Body of pancreas (tissue), 4 donors: Measurements from ENCODE around the gene PPP1R2B. TPM values are rescaled to one million over a fixed set of nuclear protein-coding genes. Genes with fewer than 3 reads are reported as not detected.

ENCODE experiments used
- ATAC-seq: fragments of 150-250 bp; one replicate; pipeline ENCODE4 v1.9.1; 2016
- DNase-seq, 4 donors: peaks; one replicate each; pipeline ENCODE4 v3.0.0-alpha.2; 2019
- H3K27ac ChIP-seq, 4 donors: fragments of 200-600 bp; sonication (generic); 1 replicate in 3 of 4; 2 replicates in 1 of 4; pipeline versions ENCODE4 v1.5.1 to v1.6.1; 2016 to 2019; ENCODE audit warnings: mild to moderate bottlenecking in 1 of 4, mixed read lengths in 1 of 4, moderate library complexity in 1 of 4
- H3K27me3 ChIP-seq, 2 donors: fragments of 200-600 bp; sonication (generic); one replicate each; pipeline ENCODE4 v1.6.0; 2016; ENCODE audit warnings: mild to moderate bottlenecking in 1 of 2
- H3K36me3 ChIP-seq, 2 donors: fragments of 200-600 bp; sonication (generic); replicated peaks in 1 of 2; 2 replicates each; pipeline ENCODE4 v1.5.1; 2016; ENCODE audit warnings: low read depth in 2 of 2; ENCODE audit not compliant: insufficient read depth in 1 of 2
- H3K4me1 ChIP-seq: fragments of 200-600 bp; sonication (generic); one replicate; pipeline ENCODE4 v1.6.0; 2016
- H3K4me3 ChIP-seq, 2 donors: fragments of 200-600 bp; sonication (generic); 1 replicate in 1 of 2; 2 replicates in 1 of 2; pipeline ENCODE4 v1.5.1; 2016 to 2019
- H3K9me3 ChIP-seq, 3 donors: fragments of 200-600 bp; sonication (generic); 1 replicate in 2 of 3; 2 replicates in 1 of 3; pipeline ENCODE4 v1.5.1; 2016
- POLR2A ChIP-seq, 3 donors: fragments of 450-650 bp; IDR thresholded peaks; one replicate each; pipeline ENCODE4 v1.6.1; 2016; ENCODE audit warnings: antibody characterized with exemption in 3 of 3, mild to moderate bottlenecking in 2 of 3
- WGBS, 2 donors: methylation state at CpG; one replicate each; pipeline ENCODE4 v1.1.5; 2017; 5-methylcytosine and 5-hydroxymethylcytosine counted together
- intact Hi-C: fragments of 100-400 bp; cut with DNase I; formaldehyde crosslinking; loops from one replicate; pipeline ENCODE4 v1.15.1; 2023
- total RNA-seq, 2 donors: library from RNA; depleted of rRNA; stranded (reverse); fragments of >200 nt; gene quantifications; one replicate each; pipeline ENCODE4 v1.1.0, GENCODE V29; 2016
- TF ChIP-seq, protein P1 (sequence below), 7 experiments: fragments of 450-650 bp in 4 of 7; fragments of 200-600 bp in 3 of 7; sonication (generic) in 3 of 7; IDR thresholded peaks; one replicate each; pipeline ENCODE4 v1.5.1; 2016 to 2019; ENCODE audit warnings: antibody characterized with exemption in 7 of 7

Gene PPP1R2B
- total RNA-seq: not detected

DNA sequence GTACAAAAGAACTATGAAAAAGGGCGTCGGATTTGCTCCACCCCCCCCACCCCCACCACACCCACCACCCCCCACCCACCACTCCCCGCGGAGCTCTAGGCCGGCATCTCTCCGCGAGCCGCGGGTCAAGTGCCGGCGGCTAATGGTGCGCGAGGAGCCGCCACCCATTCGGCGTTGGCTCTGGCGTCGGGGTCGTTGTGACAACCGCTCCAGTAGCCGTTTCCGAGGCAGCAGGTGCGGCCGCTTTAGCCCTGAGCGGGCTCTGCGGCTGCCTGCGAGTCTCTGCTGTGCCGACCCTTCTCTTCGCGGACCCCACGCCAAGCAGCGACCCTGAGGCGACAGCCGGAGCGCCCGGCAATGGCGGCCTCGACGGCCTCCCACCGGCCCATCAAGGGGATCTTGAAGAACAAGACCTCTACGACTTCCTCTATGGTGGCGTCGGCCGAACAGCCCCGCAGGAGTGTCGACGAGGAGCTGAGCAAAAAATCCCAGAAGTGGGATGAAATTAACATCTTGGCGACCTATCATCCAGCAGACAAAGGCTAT, at the start of gene PPP1R2B:
TSS of gene PPP1R2B (plus strand) at position 90 of the 546 bp plus-strand sequence. CDS start at position 358, 268 bp downstream.
- H3K4me3 ChIP-seq: no peak within 1 kb of the TSS
- no peaks in the 10 kb centered on the region for H3K4me1 ChIP-seq
- peaks cover 0 to 5% (median 0%) of the 10 kb centered on the region in 3 donors for H3K9me3 ChIP-seq
- DNase-seq (no peak), ATAC-seq (no peak)
- H3K27ac ChIP-seq: no peak within 1 kb of the TSS
- H3K36me3 ChIP-seq: no peaks in the 10 kb centered on the region
- H3K27me3 ChIP-seq: no peaks in the 10 kb centered on the region
- no peak for TF ChIP-seq POLR2A (IDR thresholded peaks at IDR 0.05)
- TF ChIP-seq, protein P1, sequence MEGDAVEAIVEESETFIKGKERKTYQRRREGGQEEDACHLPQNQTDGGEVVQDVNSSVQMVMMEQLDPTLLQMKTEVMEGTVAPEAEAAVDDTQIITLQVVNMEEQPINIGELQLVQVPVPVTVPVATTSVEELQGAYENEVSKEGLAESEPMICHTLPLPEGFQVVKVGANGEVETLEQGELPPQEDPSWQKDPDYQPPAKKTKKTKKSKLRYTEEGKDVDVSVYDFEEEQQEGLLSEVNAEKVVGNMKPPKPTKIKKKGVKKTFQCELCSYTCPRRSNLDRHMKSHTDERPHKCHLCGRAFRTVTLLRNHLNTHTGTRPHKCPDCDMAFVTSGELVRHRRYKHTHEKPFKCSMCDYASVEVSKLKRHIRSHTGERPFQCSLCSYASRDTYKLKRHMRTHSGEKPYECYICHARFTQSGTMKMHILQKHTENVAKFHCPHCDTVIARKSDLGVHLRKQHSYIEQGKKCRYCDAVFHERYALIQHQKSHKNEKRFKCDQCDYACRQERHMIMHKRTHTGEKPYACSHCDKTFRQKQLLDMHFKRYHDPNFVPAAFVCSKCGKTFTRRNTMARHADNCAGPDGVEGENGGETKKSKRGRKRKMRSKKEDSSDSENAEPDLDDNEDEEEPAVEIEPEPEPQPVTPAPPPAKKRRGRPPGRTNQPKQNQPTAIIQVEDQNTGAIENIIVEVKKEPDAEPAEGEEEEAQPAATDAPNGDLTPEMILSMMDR (IDR thresholded peaks at IDR 0.05): no peak
- intact Hi-C loops: no loop called here
- 52 to 55% methylated on average over 32 to 45 of the region's 48 CpGs for WGBS, 2 donors

DNA sequence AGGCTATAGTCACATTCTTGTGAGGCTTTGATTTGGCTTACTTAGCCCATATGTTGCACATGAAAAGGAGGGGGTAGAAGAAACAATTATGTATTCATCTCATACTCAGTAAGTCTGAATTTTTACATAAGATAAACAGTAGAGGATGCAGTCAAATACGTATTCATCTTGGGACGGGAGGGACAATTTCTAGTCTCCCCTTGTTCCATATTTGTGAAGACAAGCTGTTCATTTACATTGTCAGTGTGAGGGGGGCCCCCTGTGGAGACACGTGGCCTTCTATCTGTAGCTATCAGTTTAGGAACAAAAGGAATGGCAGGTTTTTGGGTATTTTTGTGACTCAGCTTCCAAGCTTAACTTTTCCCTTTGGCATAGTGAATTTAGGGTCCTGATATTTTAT, 49.2 kb upstream of the PPP1R2B start:
- intact Hi-C loops: no loop called here
- TF ChIP-seq POLR2A (IDR thresholded peaks at IDR 0.05): no peak
- TF ChIP-seq, protein P1 (IDR thresholded peaks at IDR 0.05): no peak
- H3K36me3 ChIP-seq: no peaks in the 10 kb centered on the region
- WGBS, 2 donors: 77 to 80% methylated on average over 3 of the region's 3 CpGs
- H3K27ac ChIP-seq: no peak overlapping the region
- no peaks in the 10 kb centered on the region for H3K9me3 ChIP-seq
- peaks cover 12% of the 10 kb centered on the region for H3K4me1 ChIP-seq
- H3K27me3 ChIP-seq: no peaks in the 10 kb centered on the region
- ATAC-seq (no peak), DNase-seq (no peak)
- H3K4me3 ChIP-seq: no peak overlapping the region

DNA sequence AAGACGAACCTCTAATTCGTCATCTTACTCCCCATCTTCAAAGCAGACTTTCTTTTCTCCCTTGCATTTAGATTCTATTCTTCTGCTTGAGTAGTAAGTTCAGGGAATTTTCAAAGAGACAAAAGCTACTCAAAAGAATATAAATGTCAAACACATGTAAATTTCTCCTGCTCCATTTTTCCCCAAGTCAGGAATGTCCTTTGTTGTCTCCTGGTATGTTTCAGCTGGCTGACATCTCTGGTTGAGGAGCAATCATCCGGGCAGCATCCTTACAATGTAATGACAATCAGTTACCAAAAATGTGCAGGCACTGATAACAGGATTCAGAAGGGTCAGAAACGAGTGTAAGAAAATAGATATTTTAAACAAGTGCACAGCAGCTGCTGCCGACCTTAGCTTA, 47.6 kb upstream of the PPP1R2B start:
- Histone ChIP-seq H3K36me3 (no peaks in the 10 kb centered on the region), H3K4me3 (no peak overlapping the region), H3K4me1 (peaks cover 12% of the 10 kb centered on the region), H3K27me3 (no peaks in the 10 kb centered on the region), H3K9me3 (no peaks in the 10 kb centered on the region), H3K27ac (no peak overlapping the region)
- intact Hi-C loops: no loop called here
- WGBS, 2 donors: 80 to 83% methylated on average over 5 of the region's 5 CpGs
- TF ChIP-seq POLR2A (IDR thresholded peaks at IDR 0.05): no peak
- TF ChIP-seq, protein P1 (IDR thresholded peaks at IDR 0.05): no peak
- ATAC-seq: no peak
- no peak for DNase-seq

DNA sequence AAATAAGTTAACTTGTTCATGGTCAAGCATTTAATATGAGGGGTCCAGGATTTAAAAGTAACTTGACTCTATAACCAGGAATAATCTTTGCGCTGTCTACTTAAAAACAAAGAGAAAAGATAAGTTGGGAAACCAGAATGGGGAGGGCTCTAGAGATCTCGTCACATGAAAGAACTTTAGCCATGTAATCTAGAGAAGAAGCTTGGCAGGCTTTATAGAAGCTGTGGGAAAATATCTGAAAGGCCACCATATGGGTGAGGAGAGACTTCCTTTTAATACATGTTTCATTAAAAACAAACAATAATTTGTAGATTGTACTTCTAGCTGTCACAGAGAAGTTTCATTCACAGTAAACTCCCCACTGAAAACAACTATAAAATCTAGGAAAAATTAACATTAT, 46.7 kb upstream of the PPP1R2B start:
- H3K4me1 ChIP-seq: peaks cover 12% of the 10 kb centered on the region
- no peaks in the 10 kb centered on the region for H3K36me3 ChIP-seq
- intact Hi-C loops: no loop called here
- no peak overlapping the region for H3K4me3 ChIP-seq
- TF ChIP-seq, protein P1 (IDR thresholded peaks at IDR 0.05): no peak
- TF ChIP-seq POLR2A (IDR thresholded peaks at IDR 0.05): no peak
- ATAC-seq (peak; percentile 79), DNase-seq (peak in 1 of 4 donors; percentile 13)
- no peaks in the 10 kb centered on the region for H3K27me3 ChIP-seq
- WGBS, 2 donors: 12 to 31% methylated on average over 2 of the region's 2 CpGs
- H3K9me3 ChIP-seq: no peaks in the 10 kb centered on the region
- H3K27ac ChIP-seq: peak overlapping the region in 1 of 4 donors; percentile 41

DNA sequence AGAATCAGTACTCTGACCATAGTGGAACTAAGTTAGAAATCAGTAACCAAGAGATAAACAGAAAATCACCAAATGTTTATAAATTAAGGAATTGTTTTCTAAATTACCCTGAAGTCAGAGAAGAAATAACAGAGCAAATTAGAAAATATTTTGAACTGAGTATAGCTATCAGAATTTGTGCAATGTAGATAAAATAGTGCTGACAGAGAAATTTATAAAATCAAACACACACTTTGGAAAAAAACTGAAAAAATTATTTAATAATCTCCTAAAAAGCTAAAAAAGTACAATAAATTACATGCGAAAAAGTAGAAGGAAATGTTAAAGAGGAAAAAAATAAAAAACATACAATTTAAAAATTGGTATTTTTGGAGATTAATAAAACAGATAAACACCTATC, 37.1 kb upstream of the PPP1R2B start:
- no peaks in the 10 kb centered on the region for H3K9me3 ChIP-seq
- 91 to 94% methylated on average over 1 of the region's 1 CpG for WGBS, 2 donors
- no peak for DNase-seq
- H3K36me3 ChIP-seq: no peaks in the 10 kb centered on the region
- H3K4me3 ChIP-seq: no peak overlapping the region
- H3K27ac ChIP-seq: no peak overlapping the region
- no peak for ATAC-seq
- H3K4me1 ChIP-seq: no peaks in the 10 kb centered on the region
- intact Hi-C loops: no loop called here
- TF ChIP-seq, protein P1 (IDR thresholded peaks at IDR 0.05): no peak
- no peak for TF ChIP-seq POLR2A (IDR thresholded peaks at IDR 0.05)
- no peaks in the 10 kb centered on the region for H3K27me3 ChIP-seq
